HL-60 (cell line): ENCODE data around the gene TFPI.
"Not testable (repeated sequence)": the region's sequence is repeated elsewhere in the genome, so short reads cannot be mapped to it uniquely, and the experiment has no call there.

Experiments
- DNase-seq, 2 experiments: peaks; one replicate each; pipeline ENCODE4 v3.0.0-alpha.2; 2010 to 2020; ENCODE audit warnings: low read depth in 1 of 2, low spot score in 1 of 2
- H3K27ac ChIP-seq: fragments of 250-450 bp; sonication (Bioruptor Pico); replicated peaks from 2 replicates; pipeline ENCODE4 v1.5.1; 2020; ENCODE audit warnings: mild to moderate bottlenecking, moderate library complexity
- H3K27me3 ChIP-seq: fragments of 250-450 bp; sonication (Bioruptor Pico); 2 replicates; pipeline ENCODE4 v1.5.1; 2021; ENCODE audit warnings: mild to moderate bottlenecking, moderate library complexity; ENCODE audit not compliant: insufficient read depth, poor library complexity, severe bottlenecking
- H3K4me3 ChIP-seq: replicated peaks from 2 replicates; pipeline ENCODE4 v1.5.1; 2011; ENCODE audit warnings: mild to moderate bottlenecking, control low read depth, low read length; ENCODE audit not compliant: insufficient read depth
- CTCF ChIP-seq: IDR thresholded peaks from one replicate; pipeline ENCODE4 v1.5.1; 2011; ENCODE audit warnings: low read length, control low read depth, inconsistent platforms; ENCODE audit not compliant: insufficient read depth
- GABPA ChIP-seq: IDR thresholded peaks from 2 replicates; pipeline ENCODE4 v1.6.1; 2012; ENCODE audit warnings: low read depth
- POLR2AphosphoS5 ChIP-seq: IDR thresholded peaks from 2 replicates; pipeline ENCODE4 v1.6.1; 2012; ENCODE audit warnings: low read depth
- REST ChIP-seq: IDR thresholded peaks from 2 replicates; pipeline ENCODE4 v1.6.1; 2012; ENCODE audit warnings: low read depth; ENCODE audit not compliant: insufficient replicate concordance
- SPI1 ChIP-seq: IDR thresholded peaks from 2 replicates; pipeline ENCODE4 v1.6.1; 2012; ENCODE audit warnings: low read depth, mild to moderate bottlenecking, borderline replicate concordance

The TFPI gene

GRCh38 chr2:187511356-187512315, 42.6 kb downstream of the TFPI start:
- TF ChIP-seq REST (no peak), SPI1 (no peak), POLR2AphosphoS5 (no peak), CTCF (no peak), GABPA (no peak)
- H3K27ac ChIP-seq, result no peak overlapping the region
- no peak for DNase-seq
- H3K4me3 ChIP-seq, result no peak overlapping the region
- no peaks in the 10 kb centered on the region for H3K27me3 ChIP-seq

GRCh38 chr2:187510419-187511355, 43.5 kb downstream of the TFPI start:
- H3K27me3 ChIP-seq, H3K27ac ChIP-seq, DNase-seq, H3K4me3 ChIP-seq: not testable (repeated sequence)

- DNase-seq, result no peak
- H3K27me3 ChIP-seq, result no peaks in the 10 kb centered on the region
- no peak overlapping the region for H3K27ac ChIP-seq
- TF ChIP-seq REST, result no peak
- H3K4me3 ChIP-seq, result no peak overlapping the region
Measured at GRCh38 chr2:187509667-187510417, 44.4 kb downstream of the TFPI start.

- Histone ChIP-seq H3K27me3 (no peaks in the 10 kb centered on the region), H3K27ac (no peak overlapping the region), H3K4me3 (no peak overlapping the region)
- DNase-seq, result no peak
- TF ChIP-seq REST (no peak), POLR2AphosphoS5 (no peak), CTCF (no peak), GABPA (no peak)
Measured at GRCh38 chr2:187506416-187506815, 47.8 kb downstream of the TFPI start.
